HG03342 (cell line): ENCODE results near the gene ARHGAP20.

ENCODE experiments used
- ATAC-seq: cut with Tn5 transposase; IDR thresholded peaks from one replicate; pipeline ENCODE4 v1.9.1; 2021; ENCODE audit warnings: mild to moderate bottlenecking, moderate library complexity; ENCODE audit not compliant: unreplicated experiment

ARHGAP20 gene

DNA sequence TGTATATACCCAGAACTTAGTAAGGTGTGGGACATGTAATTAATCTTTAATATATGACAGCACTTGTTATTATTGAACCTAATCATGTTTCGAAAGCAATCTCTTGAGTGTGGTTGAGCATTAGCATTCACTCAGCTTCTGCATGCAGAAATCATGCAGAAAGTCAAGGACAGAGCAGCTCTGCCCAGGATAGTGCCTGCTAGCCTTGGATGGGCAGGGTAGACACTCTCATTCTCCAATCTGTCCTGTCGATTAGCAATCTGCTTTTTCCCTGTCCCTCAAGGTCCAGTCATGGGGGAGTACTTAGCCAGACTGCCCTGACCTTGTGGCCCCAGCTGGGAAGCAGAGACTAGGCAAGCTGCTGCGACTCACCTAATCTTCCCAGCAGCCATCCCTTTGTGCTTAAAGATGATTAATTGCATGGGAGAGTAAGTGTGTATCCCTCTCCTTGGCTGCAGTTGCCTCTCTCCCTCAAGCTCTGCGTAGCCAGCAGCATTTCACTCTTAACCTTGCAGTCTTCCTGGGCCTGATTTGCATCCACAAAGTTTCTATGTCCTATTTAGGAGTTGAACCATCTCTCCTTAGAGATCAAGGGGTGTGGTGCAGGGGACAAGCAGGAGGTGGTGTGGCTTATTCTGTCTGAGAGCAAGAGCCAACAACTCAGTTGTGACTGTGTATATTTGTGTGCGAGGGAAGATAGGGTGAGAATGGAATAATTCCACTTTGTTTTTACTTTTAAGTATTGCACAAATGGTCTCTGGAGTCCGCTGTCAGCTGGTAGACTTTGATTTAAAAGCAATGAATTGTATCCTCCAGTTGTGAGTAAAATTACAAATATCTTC is 181.1 kb downstream of the ARHGAP20 start:
- no peak for ATAC-seq

DNA sequence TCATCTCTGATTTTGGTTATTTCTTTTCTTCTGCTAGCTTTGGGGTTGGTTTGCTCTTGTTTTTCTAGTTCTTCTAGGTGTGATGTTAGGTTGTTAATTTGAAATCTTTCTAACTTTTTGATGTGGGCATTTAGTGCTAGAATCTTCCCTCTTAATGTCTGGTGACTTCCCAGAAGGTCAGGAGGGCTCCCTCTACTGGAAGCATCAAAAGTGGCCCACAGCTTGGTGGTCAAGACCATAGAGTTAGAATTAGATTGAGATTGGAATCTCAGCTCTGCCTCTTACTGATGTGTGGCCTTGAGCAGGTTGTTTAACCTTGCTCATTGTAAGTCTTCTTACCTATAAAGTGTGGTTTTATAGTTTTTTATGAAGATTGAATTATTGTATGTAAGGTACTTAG is 183.2 kb downstream of the ARHGAP20 start:
- no peak for ATAC-seq

DNA sequence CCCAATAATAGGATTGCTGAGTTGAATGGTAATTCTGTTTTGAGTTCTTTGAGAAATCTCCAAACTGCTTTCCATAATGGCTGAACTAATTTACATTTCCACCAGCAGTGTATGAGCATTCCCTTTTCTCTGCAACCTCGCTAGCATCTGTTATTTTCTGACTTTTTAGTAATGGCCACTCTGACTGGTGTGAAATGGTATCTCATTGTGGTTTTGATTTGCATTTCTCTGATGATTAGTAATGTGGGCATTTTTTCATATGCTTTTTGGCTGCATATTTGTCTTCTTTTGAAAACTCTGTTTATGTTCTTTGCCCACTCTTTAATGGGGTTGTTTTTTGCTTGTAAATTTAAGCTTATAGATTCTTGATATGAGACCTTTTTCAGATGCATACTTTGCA is 185.1 kb downstream of the ARHGAP20 start:
- no peak for ATAC-seq
